ENCODE results near the gene THSD4.

DNA sequence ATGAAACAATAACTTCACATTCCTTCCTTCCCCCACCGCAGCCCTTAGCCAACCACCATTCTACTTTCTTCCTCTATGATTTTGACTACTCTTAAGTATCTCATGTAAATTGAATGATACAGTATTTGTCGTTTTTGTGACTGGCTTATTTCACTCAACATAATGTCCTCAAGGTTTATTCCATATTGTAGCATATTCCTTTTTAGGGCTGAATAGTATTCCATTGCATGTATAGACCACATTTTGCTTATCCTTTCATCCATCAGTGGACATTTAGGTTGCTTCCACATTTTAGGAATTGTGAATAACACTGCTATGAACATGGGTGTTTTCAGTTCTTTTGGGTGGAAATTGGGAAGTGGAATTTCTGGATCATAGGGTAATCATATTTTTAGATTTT, 106.1 kb downstream of the THSD4 start:
- TF ChIP-seq EZH2 (IDR thresholded peaks at IDR 0.05; ENCODE audit: insufficient read depth, low read length) (no peak), CTCF (IDR thresholded peaks at IDR 0.05; ENCODE audit: insufficient read depth, low read depth, low read length) (no peak)
